ENCODE results near the gene MBLAC1. TPM values are rescaled to one million over a fixed set of nuclear protein-coding genes. Genes with fewer than 3 reads are reported as not detected.

The MBLAC1 gene
- total and polyA plus RNA-seq, 9 of the 15 experiments (the other 6 are each of a cell fraction or from before 2014, with no cell fraction given) = 0.03 to 3.1 (median 0.52) TPM

GRCh38 chr7:100132697-100133151 lies 6.0 kb downstream of the MBLAC1 start (continued):
- TF ChIP-seq SAFB2 (IDR thresholded peaks at IDR 0.05; ENCODE audit: borderline replicate concordance, low read depth, low read length, severe bottlenecking) (no peak), PREB (CRISPR knock-in tag; IDR thresholded peaks at IDR 0.05) (no peak), ZFP36 (IDR thresholded peaks at IDR 0.05; ENCODE audit: low read depth, low read length, partially characterized antibody) (peak; percentile 7), E2F8 (IDR thresholded peaks at IDR 0.05; ENCODE audit: low read depth, partially characterized antibody) (peak; percentile 70), ZKSCAN8 (CRISPR knock-in tag; IDR thresholded peaks at IDR 0.05) (no peak), KDM5B (IDR thresholded peaks at IDR 0.05; ENCODE audit: insufficient replicate concordance, low read depth, low read length) (no peak), ATF7 (IDR thresholded peaks at IDR 0.05) (peak; percentile 38; the same call in 1 of the 2 replicates), NRF1 (conservative IDR thresholded peaks at IDR 0.05 in 1 of 2, IDR thresholded peaks at IDR 0.05 in 1 of 2) (0 out of 4 replicates have a peak, but pooled peaks of 1 of the 2 experiments have one; percentile 1), RBM39 (optimal IDR thresholded peaks at IDR 0.05; ENCODE audit: low read depth, low read length) (no peak), JUN (IDR thresholded peaks at IDR 0.05; ENCODE audit: borderline replicate concordance, low read depth, low read length) (0 out of 2 replicates have a peak, but pooled peaks have one; percentile 33), JUN (CRISPR knock-in tag; IDR thresholded peaks at IDR 0.05; ENCODE audit: borderline replicate concordance) (no peak), POLR2B (IDR thresholded peaks at IDR 0.05; ENCODE audit: low read depth, partially characterized antibody) (no peak), E2F1 (CRISPR knock-in tag; IDR thresholded peaks at IDR 0.05) (0 out of 2 replicates have a peak, but pooled peaks have one; percentile 36), KDM4B (IDR thresholded peaks at IDR 0.05; ENCODE audit: borderline replicate concordance in 2 of 2, low read depth in 1 of 2) (no peak; a peak in 1 of 4 replicates), RAD21 (CRISPR knock-in tag; conservative IDR thresholded peaks at IDR 0.05 in 1 of 2, IDR thresholded peaks at IDR 0.05 in 1 of 2) (peak; percentile 99), DMBX1 (CRISPR knock-in tag; IDR thresholded peaks at IDR 0.05; ENCODE audit: borderline replicate concordance) (no peak), ZNF764 (CRISPR knock-in tag; IDR thresholded peaks at IDR 0.05; ENCODE audit: low read depth) (0 out of 2 replicates have a peak, but pooled peaks have one; percentile 50), CBX3 (IDR thresholded peaks at IDR 0.05; ENCODE audit: borderline replicate concordance in 1 of 2, low read length in 2 of 2) (peak in 1 of 2 experiments; percentile 41; a peak in 1 of 3 replicates), TRIM28 (IDR thresholded peaks at IDR 0.05) (0 out of 2 replicates have a peak, but pooled peaks have one; percentile 21), STAG1 (CRISPR knock-in tag; IDR thresholded peaks at IDR 0.05; ENCODE audit: borderline replicate concordance) (peak; percentile 97), RB1 (IDR thresholded peaks at IDR 0.05; ENCODE audit: low read depth) (peak; percentile 63; the same call in 1 of the 2 replicates), HIVEP1 (CRISPR knock-in tag; IDR thresholded peaks at IDR 0.05) (peak; percentile 64; the same call in 1 of the 2 replicates), BHLHE40 (IDR thresholded peaks at IDR 0.05; ENCODE audit: low read length) (0 out of 2 replicates have a peak, but pooled peaks have one; percentile 29), XRCC5 (IDR thresholded peaks at IDR 0.05; ENCODE audit: low read depth, low read length) (peak; percentile 87)
